ENCODE results near the gene FOXJ3. TPM values are rescaled to one million over a fixed set of nuclear protein-coding genes. Genes with fewer than 3 reads are reported as not detected.
A peak's percentile ranks its signal among the peaks of the same experiment; 100 is the strongest.

Gene FOXJ3
- total RNA-seq, 1 experiment from 2014 or later, result 51.1 TPM

GRCh38 chr1:42172381-42173133 lies 162.5 kb downstream of the FOXJ3 start:
- Histone ChIP-seq H2AFZ (ENCODE audit: low read depth, low read length, poor library complexity, severe bottlenecking) (no peak overlapping the region), H3K4me1 (ENCODE audit: control insufficient read depth in 1 of 2, insufficient read depth in 2 of 2, low read length in 2 of 2) (peaks cover 4 to 22% of the 10 kb centered on the region in 2 experiments), H3K79me2 (ENCODE audit: insufficient read depth, low read length) (no peaks in the 10 kb centered on the region), H3K27ac (ENCODE audit: low read depth, low read length) (no peak overlapping the region), H3K9me3 (ENCODE audit: control insufficient read depth in 1 of 2, insufficient read depth in 1 of 2, low read depth in 1 of 2, low read length in 2 of 2) (no peaks in the 10 kb centered on the region), H3K4me2 (ENCODE audit: low read length) (no peak overlapping the region), H4K20me1 (ENCODE audit: insufficient read depth) (0 out of 2 replicates have a peak, but pooled peaks cover 5% of the 10 kb centered on the region), H3K27me3 (ENCODE audit: insufficient read depth, low read length) (no peaks in the 10 kb centered on the region), H3K36me3 (ENCODE audit: control insufficient read depth in 1 of 2, insufficient read depth in 2 of 2, low read length in 2 of 2) (no peaks in the 10 kb centered on the region), H3K4me3 (replicated peaks in 1 of 2; ENCODE audit: low read depth in 1 of 2, low read length in 2 of 2) (no peak overlapping the region), H3K9ac (ENCODE audit: low read length) (no peak overlapping the region), H3K9me2 (ENCODE audit: insufficient read depth) (no peaks in the 10 kb centered on the region)
- ChIA-PET RAD21 (ENCODE audit: low non-redundant PET in 1 of 2, low total read pairs in 2 of 2, uncharacterized antibody in 2 of 2, unreplicated experiment in 2 of 2) (interaction anchor here in 1 of 2 experiments (1.1 kb wide), 1 partner anchor 361 kb away, joined by 3 read pairs; no protein-coding TSS in a partner anchor), CTCF (interaction anchor here (0.7 to 2.3 kb wide), 13 partner anchors 9 to 812 kb away, joined by 3 to 21 read pairs (median 6); partner anchors contain the start of genes C1orf50 and P3H1), POLR2A (no interaction called here)
- intact Hi-C loops (cut with micrococcal nuclease), result loop anchor here (1.0 to 10.0 kb wide), 4 partner anchors 25 to 908 kb away; no protein-coding TSS in a partner anchor
- ATAC-seq, result 0 out of 2 replicates have a peak, but pooled peaks have one; percentile 5
- BruUV-seq (replicated peaks), result no TSS peak
- TF ChIP-seq SIN3A (IDR thresholded peaks at IDR 0.05; ENCODE audit: low read depth) (no peak), TCF7L2 (IDR thresholded peaks at IDR 0.05; ENCODE audit: borderline replicate concordance, extremely low read depth, insufficient read depth, insufficient read length) (no peak), ATF3 (IDR thresholded peaks at IDR 0.05) (no peak), SRF (IDR thresholded peaks at IDR 0.05; ENCODE audit: low read depth) (no peak), SP1 (IDR thresholded peaks at IDR 0.05; ENCODE audit: low read depth) (no peak), EZH2phosphoT487 (IDR thresholded peaks at IDR 0.05; ENCODE audit: borderline replicate concordance) (no peak), ELF1 (IDR thresholded peaks at IDR 0.05; ENCODE audit: borderline replicate concordance, low read depth) (no peak), CEBPB (IDR thresholded peaks at IDR 0.05; ENCODE audit: low read depth) (no peak), RAD21 (IDR thresholded peaks at IDR 0.05; ENCODE audit: low read depth) (no peak), POLR2A (IDR thresholded peaks at IDR 0.05; ENCODE audit: borderline replicate concordance, extremely low read depth, insufficient read depth, insufficient read length) (no peak), EGR1 (IDR thresholded peaks at IDR 0.05; ENCODE audit: low read depth) (no peak), MAX (IDR thresholded peaks at IDR 0.05) (no peak), YY1 (IDR thresholded peaks at IDR 0.05; ENCODE audit: extremely low read depth, insufficient replicate concordance, low read depth, low read length) (no peak), CBX3 (IDR thresholded peaks at IDR 0.05; ENCODE audit: low read depth) (no peak), ZNF274 (IDR thresholded peaks at IDR 0.05; ENCODE audit: low read depth, low read length) (no peak), CTCF (IDR thresholded peaks at IDR 0.05 in 2 of 3, conservative IDR thresholded peaks at IDR 0.05 in 1 of 3; ENCODE audit: borderline replicate concordance in 1 of 3, insufficient read depth in 1 of 3, low read depth in 2 of 3, low read length in 2 of 3) (no peak), POLR2AphosphoS5 (IDR thresholded peaks at IDR 0.05; ENCODE audit: low read depth, low read length) (no peak), EZH2 (IDR thresholded peaks at IDR 0.05) (no peak)
- no peak for DNase-seq (ENCODE audit: low read depth, low spot score)
